Cerebellar cortex (tissue), 1 donor: ENCODE results near the gene MYO1H.
"Not testable (repeated sequence)": the region's sequence is repeated elsewhere in the genome, so short reads cannot be mapped to it uniquely, and the experiment has no call there.

Source experiments
- DNase-seq: peaks from one replicate; pipeline ENCODE4 v3.0.0-alpha.2; 2015; ENCODE audit warnings: low spot score

MYO1H gene

GRCh38 chr12:109346920-109347319, 780 bp upstream of the MYO1H start:
- DNase-seq = no peak

GRCh38 chr12:109352184-109352583, 4.5 kb downstream of the MYO1H start:
- no peak for DNase-seq

GRCh38 chr12:109356577-109356976, 8.9 kb downstream of the MYO1H start:
- no peak for DNase-seq

- DNase-seq = no peak
Measured at GRCh38 chr12:109357032-109357431, 9.3 kb downstream of the MYO1H start.

- no peak for DNase-seq
Measured at GRCh38 chr12:109358154-109358869, 10.6 kb downstream of the MYO1H start.

- no peak for DNase-seq
Measured at GRCh38 chr12:109359131-109359690, 11.5 kb downstream of the MYO1H start.

- DNase-seq = no peak
Measured at GRCh38 chr12:109369831-109370230, 22.1 kb downstream of the MYO1H start.

- DNase-seq = no peak
Measured at GRCh38 chr12:109377139-109377685, 29.5 kb downstream of the MYO1H start.

- DNase-seq = no peak
Measured at GRCh38 chr12:109378569-109378968, 30.9 kb downstream of the MYO1H start.

- DNase-seq = no peak
Measured at GRCh38 chr12:109382031-109382430, 34.3 kb downstream of the MYO1H start.

GRCh38 chr12:109383240-109383639, 35.5 kb downstream of the MYO1H start:
- no peak for DNase-seq

- DNase-seq = peak; percentile 60
Measured at GRCh38 chr12:109385339-109386058, 37.8 kb downstream of the MYO1H start.

- no peak for DNase-seq
Measured at GRCh38 chr12:109386059-109386433, 38.3 kb downstream of the MYO1H start.

GRCh38 chr12:109387425-109388166, 39.9 kb downstream of the MYO1H start:
- DNase-seq = peak; percentile 32

- DNase-seq = no peak
Measured at GRCh38 chr12:109388167-109388563, 40.5 kb downstream of the MYO1H start.

- DNase-seq = no peak
Measured at GRCh38 chr12:109389146-109389545, 41.4 kb downstream of the MYO1H start.

GRCh38 chr12:109393437-109394345, 46.0 kb downstream of the MYO1H start:
- DNase-seq = peak; percentile 64

GRCh38 chr12:109394891-109395290, 47.2 kb downstream of the MYO1H start:
- no peak for DNase-seq

GRCh38 chr12:109404841-109405240, 57.1 kb downstream of the MYO1H start:
- not testable (repeated sequence) for DNase-seq

GRCh38 chr12:109406147-109406546, 58.4 kb downstream of the MYO1H start:
- DNase-seq = not testable (repeated sequence)

GRCh38 chr12:109418848-109419480, 71.3 kb downstream of the MYO1H start:
- DNase-seq = no peak
